Liver (tissue), 9 donors: ENCODE measurements around the gene ABL2. TPM values are rescaled to one million over a fixed set of nuclear protein-coding genes. Genes with fewer than 3 reads are reported as not detected.

ENCODE experiments used
- DNase-seq: peaks from one replicate; pipeline ENCODE4 v3.0.0-alpha.2; 2017; ENCODE audit warnings: low spot score
- H3K27ac ChIP-seq, 2 donors: one replicate each; pipeline ENCODE4 v1.7.0; 2013; ENCODE audit warnings: inconsistent platforms in 2 of 2, low read length in 2 of 2, control low read depth in 1 of 2, low read depth in 1 of 2, mild to moderate bottlenecking in 1 of 2
- H3K27me3 ChIP-seq, 4 donors: one replicate each; pipeline versions ENCODE4 v1.6.1 to v1.7.0; 2013; ENCODE audit warnings: low read length in 3 of 4, inconsistent platforms in 1 of 4, mild to moderate bottlenecking in 1 of 4, moderate library complexity in 1 of 4; ENCODE audit not compliant: control insufficient read depth in 4 of 4, insufficient read depth in 4 of 4
- H3K36me3 ChIP-seq, 4 donors: one replicate each; pipeline versions ENCODE4 v1.6.1 to v1.7.0; 2013; ENCODE audit warnings: low read length in 3 of 4, mild to moderate bottlenecking in 3 of 4, low read depth in 1 of 4, moderate library complexity in 1 of 4; ENCODE audit not compliant: control insufficient read depth in 4 of 4, insufficient read depth in 3 of 4
- H3K4me1 ChIP-seq, 4 donors: one replicate each; pipeline versions ENCODE4 v1.6.1 to v1.7.0; 2013; ENCODE audit warnings: low read length in 3 of 4, mild to moderate bottlenecking in 3 of 4, moderate library complexity in 1 of 4; ENCODE audit not compliant: control insufficient read depth in 4 of 4, insufficient read depth in 4 of 4
- H3K4me3 ChIP-seq, 3 donors: one replicate each; pipeline versions ENCODE4 v1.6.1 to v1.7.0; 2013; ENCODE audit warnings: low read length in 3 of 3, control low read depth in 1 of 3, low read depth in 1 of 3, mild to moderate bottlenecking in 1 of 3
- H3K9ac ChIP-seq, 2 donors: one replicate each; pipeline ENCODE4 v1.7.0; 2013; ENCODE audit warnings: low read length in 2 of 2, mild to moderate bottlenecking in 2 of 2, moderate library complexity in 2 of 2, control low read depth in 1 of 2, low read depth in 1 of 2
- H3K9me3 ChIP-seq, 4 donors: one replicate each; pipeline versions ENCODE4 v1.6.1 to v1.7.0; 2013; ENCODE audit warnings: low read length in 3 of 4; ENCODE audit not compliant: control insufficient read depth in 4 of 4
- ATF3 ChIP-seq: IDR thresholded peaks from 2 replicates; pipeline ENCODE4 v1.6.1; 2016; ENCODE audit warnings: antibody characterized with exemption
- CTCF ChIP-seq: fragments of 150-350 bp; IDR thresholded peaks from 2 replicates; pipeline ENCODE4 v1.5.1; 2017; ENCODE audit warnings: improper control_type of control experiment, low read depth, low read length; ENCODE audit not compliant: missing input control
- EGR1 ChIP-seq, 2 donors: IDR thresholded peaks; 2 replicates each; pipeline ENCODE4 v1.6.1; 2016 to 2018; ENCODE audit warnings: antibody characterized with exemption in 2 of 2, low read depth in 2 of 2
- FOXA1 ChIP-seq: IDR thresholded peaks from 2 replicates; pipeline ENCODE4 v1.6.1; 2016; ENCODE audit warnings: antibody characterized with exemption
- FOXA2 ChIP-seq: IDR thresholded peaks from 2 replicates; pipeline ENCODE4 v1.6.1; 2016; ENCODE audit warnings: antibody characterized with exemption
- GABPA ChIP-seq, 2 donors: IDR thresholded peaks in 1 of 2; conservative IDR thresholded peaks in 1 of 2; 2 replicates each; pipeline ENCODE4 v1.6.1; 2016; ENCODE audit warnings: antibody characterized with exemption in 2 of 2, mild to moderate bottlenecking in 1 of 2, moderate library complexity in 1 of 2
- HNF4A ChIP-seq, 2 donors: conservative IDR thresholded peaks; 2 replicates each; pipeline ENCODE4 v1.6.1; 2016; ENCODE audit warnings: antibody characterized with exemption in 2 of 2, mild to moderate bottlenecking in 2 of 2
- HNF4G ChIP-seq: IDR thresholded peaks from 2 replicates; pipeline ENCODE4 v1.6.1; 2016; ENCODE audit warnings: antibody characterized with exemption
- JUND ChIP-seq, 2 donors: IDR thresholded peaks; 2 replicates each; pipeline ENCODE4 v1.6.1; 2016; ENCODE audit warnings: antibody characterized with exemption in 2 of 2
- MAX ChIP-seq: IDR thresholded peaks from 2 replicates; pipeline ENCODE4 v1.6.1; 2016; ENCODE audit warnings: antibody characterized with exemption
- NR2F2 ChIP-seq: IDR thresholded peaks from 2 replicates; pipeline ENCODE4 v1.6.1; 2016; ENCODE audit warnings: antibody characterized with exemption
- RAD21 ChIP-seq, 2 donors: IDR thresholded peaks; 2 replicates each; pipeline ENCODE4 v1.6.1; 2016; ENCODE audit warnings: antibody characterized with exemption in 2 of 2, mild to moderate bottlenecking in 2 of 2
- REST ChIP-seq: IDR thresholded peaks from 2 replicates; pipeline ENCODE4 v1.6.1; 2016; ENCODE audit warnings: antibody characterized with exemption, mild to moderate bottlenecking
- RXRA ChIP-seq, 2 donors: IDR thresholded peaks; 2 replicates each; pipeline ENCODE4 v1.6.1; 2017 to 2018; ENCODE audit warnings: antibody characterized with exemption in 2 of 2, mild to moderate bottlenecking in 1 of 2
- SP1 ChIP-seq: IDR thresholded peaks from 2 replicates; pipeline ENCODE4 v1.6.1; 2018; ENCODE audit warnings: antibody characterized with exemption, mild to moderate bottlenecking
- TAF1 ChIP-seq: conservative IDR thresholded peaks from 2 replicates; pipeline ENCODE4 v1.6.1; 2016; ENCODE audit warnings: antibody characterized with exemption, mild to moderate bottlenecking
- YY1 ChIP-seq: IDR thresholded peaks from 2 replicates; pipeline ENCODE4 v1.6.1; 2016; ENCODE audit warnings: antibody characterized with exemption, mild to moderate bottlenecking
- ZBTB33 ChIP-seq: IDR thresholded peaks from 2 replicates; pipeline ENCODE4 v1.6.1; 2016; ENCODE audit warnings: antibody characterized with exemption
- WGBS: extraction: QIAGEN DNeasy Blood & Tissue Kit; methylation state at CpG from one replicate; pipeline ENCODE4 v1.1.7; 2013; 5-methylcytosine and 5-hydroxymethylcytosine counted together
- polyA plus RNA-seq, 2 donors: library from polyadenylated mRNA; stranded (reverse) in 1 of 2; unstranded in 1 of 2; fragments of 200-250 nt in 1 of 2; fragments of >200 nt in 1 of 2; fragmentation: Nextera tagmentation in 1 of 2; extraction: Ambion mirVana in 1 of 2; gene quantifications; one replicate each; pipeline versions ENCODE4 v1.2.1 to v1.2.3, GENCODE V29; 2013 to 2015
- total RNA-seq, 2 donors: library from RNA; depleted of rRNA; stranded (reverse); fragments of >200 nt; gene quantifications; one replicate each; pipeline ENCODE4 v1.2.3, GENCODE V29; 2014
- donor health status: healthy.
- donor health status: healthy.
- donor health status: healthy.
- donor health status: healthy.
- donor health status: healthy.

ABL2 gene
- total and polyA plus RNA-seq, 4 donors, result 1.8 to 7.8 (median 3.4) TPM

GRCh38 chr1:179091691-179092165, 137.7 kb downstream of the ABL2 start:
- H3K4me1 ChIP-seq, result peaks cover 24 to 90% (median 79%) of the 10 kb centered on the region in 4 donors
- 22% methylated on average over 5 of the region's 5 CpGs for whole genome bisulfite sequencing
- no peak overlapping the region for H3K9ac ChIP-seq

More at GRCh38 chr1:179091691-179092165, 137.7 kb downstream of the ABL2 start:
- peaks cover 5 to 27% (median 24%) of the 10 kb centered on the region in 4 donors for H3K36me3 ChIP-seq
- no peaks in the 10 kb centered on the region for H3K27me3 ChIP-seq
- peak overlapping the region; percentile 56 to 71 for H3K27ac ChIP-seq
- peak in 1 of 2 donors; percentile 52 for TF ChIP-seq GABPA (IDR thresholded peaks at IDR 0.05 in 1 of 2, conservative IDR thresholded peaks at IDR 0.05 in 1 of 2)
- peak in 1 of 2 donors; percentile 65 for TF ChIP-seq RAD21 (IDR thresholded peaks at IDR 0.05)
- peak; percentile 78 to 84 for TF ChIP-seq JUND (IDR thresholded peaks at IDR 0.05)
- peak; percentile 13 for TF ChIP-seq HNF4G
- TF ChIP-seq MAX, result peak; percentile 99
- peak; percentile 40 to 89 for TF ChIP-seq EGR1 (IDR thresholded peaks at IDR 0.05; ENCODE audit: low read depth in 2 of 2)
- TF ChIP-seq SP1, result peak; percentile 94
- no peak for TF ChIP-seq CTCF
- TF ChIP-seq NR2F2, result peak; percentile 66
- TF ChIP-seq FOXA1, result peak; percentile 95
- TF ChIP-seq FOXA2, result peak; percentile 98
- TF ChIP-seq YY1, result peak; percentile 80
- TF ChIP-seq ZBTB33, result peak; percentile 95
- peak; percentile 96 to 100 for TF ChIP-seq RXRA (IDR thresholded peaks at IDR 0.05)
- TF ChIP-seq ATF3, result peak; percentile 99
- no peak for TF ChIP-seq TAF1
- TF ChIP-seq REST, result peak; percentile 72
- TF ChIP-seq HNF4A (conservative IDR thresholded peaks at IDR 0.05), result peak; percentile 79 to 94
- no peak for DNase-seq
- no peaks in the 10 kb centered on the region for H3K9me3 ChIP-seq
- H3K4me3 ChIP-seq, result no peak overlapping the region
